ENCODE measurements around the gene GNLY. TPM values are rescaled to one million over a fixed set of nuclear protein-coding genes. Genes with fewer than 3 reads are reported as not detected.
A peak's percentile ranks its signal among the peaks of the same experiment; 100 is the strongest.

The GNLY gene
- total RNA-seq, 2 donors from 2014 or later: 0.52 to 2.8 TPM

DNA sequence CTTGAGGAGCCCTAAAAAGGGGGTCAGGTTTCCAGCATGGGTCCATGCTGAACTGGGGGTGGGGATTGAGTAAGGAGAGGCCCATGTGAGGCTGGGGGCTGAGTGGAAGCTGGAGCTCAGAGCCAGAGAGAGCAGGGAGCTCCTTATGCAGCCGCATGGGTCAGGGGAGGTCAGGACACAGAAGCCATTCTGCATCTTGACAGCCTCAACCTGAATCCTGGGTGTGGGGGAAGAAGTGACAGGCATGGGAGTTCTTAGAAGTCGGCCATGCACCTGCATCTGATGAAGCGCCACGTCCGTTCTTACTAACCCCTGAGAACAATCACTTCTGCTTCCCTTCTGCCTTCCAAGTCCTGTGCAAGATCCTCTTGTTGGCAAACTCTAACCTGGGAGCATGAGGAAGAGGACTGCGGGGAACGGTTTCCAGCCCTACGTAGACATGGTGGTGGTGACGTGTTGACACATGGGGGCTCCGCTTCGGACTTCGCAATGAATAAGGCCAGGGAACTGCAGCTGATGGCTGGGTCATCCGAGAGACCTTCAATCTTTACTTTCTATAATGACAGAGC is 22.3 kb downstream of the GNLY start:
- no peak for ATAC-seq
- intact Hi-C loops (cut with DNase I): no loop called here

DNA sequence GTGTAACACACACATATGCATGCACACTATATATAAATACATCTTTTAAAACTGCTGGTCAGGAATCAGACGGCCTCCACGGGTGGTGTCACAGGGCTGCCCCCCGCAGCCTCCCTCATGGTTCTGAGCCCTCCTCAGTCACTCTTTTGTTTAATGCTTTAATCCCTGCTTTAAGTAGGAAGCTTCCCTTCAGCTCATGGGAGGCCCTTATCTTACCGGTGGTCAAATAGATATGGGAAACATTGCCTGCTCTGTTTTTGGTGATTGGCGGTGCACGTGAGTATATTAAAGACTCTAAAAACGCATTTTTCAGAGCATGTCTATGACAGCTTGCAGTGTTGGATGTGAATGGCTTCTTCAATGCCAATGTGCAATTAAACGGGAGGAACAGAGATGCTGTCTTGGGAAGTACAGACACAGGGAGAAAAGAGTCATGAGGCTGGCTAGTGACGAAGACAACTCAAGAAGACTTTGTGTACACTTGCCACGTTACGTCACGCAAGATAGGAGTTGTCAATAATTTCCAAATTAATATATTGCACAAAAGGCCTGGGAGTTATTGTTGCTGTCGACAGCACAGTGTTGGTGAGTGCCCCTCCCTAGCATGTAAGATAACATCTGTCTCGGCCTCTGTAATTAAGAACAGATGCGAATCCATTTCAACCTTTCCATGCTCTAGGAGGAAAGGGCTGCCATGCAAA is 23.3 kb downstream of the GNLY start:
- DNase-seq (no peak), ATAC-seq (no peak)
- intact Hi-C loops (cut with DNase I): no loop called here

More for the DNA sequence above, 22.3 kb downstream of the GNLY start:
- DNase-seq: no peak

DNA sequence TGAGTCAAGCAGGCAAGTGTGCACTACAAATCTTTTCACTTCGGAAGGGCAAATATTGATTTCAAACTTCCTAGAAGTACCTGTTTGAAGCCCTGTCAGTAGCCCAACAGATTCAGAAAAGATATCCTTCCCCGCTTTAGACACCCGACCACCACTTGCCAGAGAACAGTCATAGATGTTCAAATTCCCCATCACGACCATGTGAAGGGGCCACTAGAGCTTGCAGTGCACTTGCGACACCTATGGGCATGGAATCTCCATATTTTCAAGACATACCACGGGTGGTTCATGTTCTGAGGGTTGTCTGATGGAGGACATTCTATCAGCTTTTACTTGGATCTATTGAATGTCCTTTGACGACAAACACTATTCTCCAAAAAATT is 23.8 kb downstream of the GNLY start:
- ATAC-seq (no peak), DNase-seq (no peak)
- intact Hi-C loops (cut with DNase I): no loop called here

DNA sequence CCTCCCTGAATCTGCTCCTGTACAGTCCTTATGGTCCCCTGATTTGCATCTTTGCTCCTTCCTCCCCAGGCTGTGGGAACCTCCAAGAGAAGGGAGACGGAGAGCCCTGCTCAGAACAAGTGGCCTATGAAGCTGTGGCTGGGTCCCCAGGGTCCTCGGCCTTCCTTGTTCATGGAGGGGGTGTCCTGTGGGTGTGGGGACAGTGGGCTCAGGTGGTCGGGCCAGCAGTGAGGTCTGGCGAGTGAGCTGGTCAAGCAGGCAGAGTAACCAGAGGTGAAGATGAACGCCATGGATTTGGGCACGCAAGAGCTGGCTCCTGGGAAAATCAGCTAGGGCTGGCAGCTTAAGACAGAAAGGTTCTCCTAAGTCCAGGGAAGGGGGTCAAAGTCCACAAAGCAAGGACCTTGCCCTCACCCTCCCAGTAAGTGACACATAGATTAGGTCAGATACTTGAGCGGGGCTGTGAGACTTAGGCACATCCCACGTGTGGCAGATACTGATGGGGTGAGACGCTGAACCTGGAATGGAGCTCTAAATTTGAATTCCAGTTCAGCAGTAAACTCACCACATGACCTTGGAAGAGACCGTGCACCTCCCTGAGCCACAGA is 24.8 kb downstream of the GNLY start:
- intact Hi-C loops (cut with DNase I): no loop called here
- ATAC-seq (peak in 1 of 2 donors; percentile 32), DNase-seq (no peak)

DNA sequence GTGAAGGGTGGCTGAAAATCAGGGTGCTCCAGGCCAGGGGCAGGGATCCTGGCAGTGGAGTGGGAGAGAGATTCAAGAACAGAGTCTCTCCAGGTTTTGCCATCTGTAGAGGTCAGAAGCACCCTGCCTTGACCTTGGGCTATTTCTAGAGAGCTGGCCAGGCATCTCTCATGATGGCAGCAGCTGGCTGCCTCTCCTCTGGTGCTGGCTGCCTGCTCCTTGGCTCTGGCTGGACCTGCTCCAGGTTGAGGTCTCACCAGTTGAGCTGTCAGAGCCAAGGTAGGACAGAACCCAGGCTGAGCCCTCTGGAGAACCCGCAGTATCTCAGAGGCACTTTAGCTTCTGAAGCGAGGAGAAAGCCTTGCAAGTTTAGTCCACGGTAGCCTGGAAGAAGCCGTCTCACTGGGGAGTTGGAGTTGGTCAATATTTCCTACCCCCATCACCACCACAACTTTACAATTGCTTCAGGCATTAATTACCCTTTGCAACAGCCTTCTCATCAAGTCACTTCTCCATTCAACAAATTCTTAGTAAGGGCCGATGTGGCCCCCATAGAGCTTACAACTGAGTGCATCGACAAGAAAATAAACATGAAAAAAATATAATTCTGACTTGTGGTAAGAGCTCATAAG is 25.6 kb downstream of the GNLY start:
- intact Hi-C loops (cut with DNase I): no loop called here
- no peak for DNase-seq
- peak; percentile 77 to 78 for ATAC-seq

DNA sequence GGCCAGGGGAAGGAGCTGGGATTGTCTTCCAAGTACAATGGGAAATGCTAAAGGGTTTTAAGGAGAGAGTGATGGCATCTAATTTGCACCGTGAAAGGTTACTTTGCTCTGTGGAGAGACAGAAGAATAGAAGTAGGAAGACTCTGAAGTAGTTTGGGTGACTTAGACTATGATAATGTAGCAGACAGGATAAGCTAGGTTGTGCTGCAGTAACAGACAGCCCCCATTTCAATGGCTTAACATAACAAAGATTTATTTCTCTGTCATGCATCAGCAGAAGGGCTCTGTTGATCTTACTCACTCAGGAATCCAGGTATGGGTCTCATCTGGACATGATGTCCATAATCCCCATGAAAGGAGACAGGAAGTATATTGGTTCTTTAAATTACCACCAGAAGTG is 26.4 kb downstream of the GNLY start:
- no peak for DNase-seq
- no peak for ATAC-seq
- intact Hi-C loops (cut with DNase I): no loop called here

DNA sequence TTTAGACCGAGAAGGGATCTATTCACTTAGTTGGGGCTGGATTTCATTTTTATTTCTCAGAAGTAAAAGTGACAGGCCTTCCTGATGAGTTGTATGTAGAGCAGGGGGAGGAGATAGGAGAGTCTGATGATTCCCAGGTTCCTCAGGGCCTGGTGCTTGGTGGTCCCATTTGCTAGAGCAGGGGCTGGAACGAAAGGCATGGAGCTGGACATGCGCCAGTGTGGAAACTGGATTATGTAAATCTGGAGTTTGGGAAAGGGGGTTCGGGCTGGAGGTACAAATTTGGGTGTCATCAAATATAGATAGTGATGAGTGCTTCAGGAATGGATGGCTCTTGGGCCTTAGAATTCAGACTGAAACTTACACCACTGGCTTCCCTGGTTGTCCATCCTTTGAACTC is 27.5 kb downstream of the GNLY start:
- ATAC-seq: no peak
- intact Hi-C loops (cut with DNase I): no loop called here
- DNase-seq: no peak

DNA sequence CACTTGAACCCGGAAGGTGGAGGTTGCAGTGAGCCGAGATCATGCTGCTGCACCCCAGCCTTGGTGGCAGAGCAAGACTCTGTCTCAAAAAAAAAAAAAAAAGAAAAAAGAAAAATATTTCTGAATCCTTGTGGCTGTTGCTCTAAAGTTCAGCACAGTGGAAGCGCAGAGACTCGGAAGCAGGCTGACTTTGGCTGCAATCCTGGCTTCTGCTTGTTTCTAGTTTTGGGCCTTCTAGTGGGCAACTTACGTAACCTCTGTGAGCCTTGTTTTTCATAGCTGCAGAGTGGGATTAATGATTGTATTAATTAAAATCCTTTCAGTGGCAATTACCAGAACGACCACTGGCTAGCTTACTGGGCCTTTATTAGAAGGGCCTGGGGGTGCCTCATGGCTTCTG is 28.4 kb downstream of the GNLY start:
- no peak for DNase-seq
- intact Hi-C loops (cut with DNase I): no loop called here
- no peak for ATAC-seq

DNA sequence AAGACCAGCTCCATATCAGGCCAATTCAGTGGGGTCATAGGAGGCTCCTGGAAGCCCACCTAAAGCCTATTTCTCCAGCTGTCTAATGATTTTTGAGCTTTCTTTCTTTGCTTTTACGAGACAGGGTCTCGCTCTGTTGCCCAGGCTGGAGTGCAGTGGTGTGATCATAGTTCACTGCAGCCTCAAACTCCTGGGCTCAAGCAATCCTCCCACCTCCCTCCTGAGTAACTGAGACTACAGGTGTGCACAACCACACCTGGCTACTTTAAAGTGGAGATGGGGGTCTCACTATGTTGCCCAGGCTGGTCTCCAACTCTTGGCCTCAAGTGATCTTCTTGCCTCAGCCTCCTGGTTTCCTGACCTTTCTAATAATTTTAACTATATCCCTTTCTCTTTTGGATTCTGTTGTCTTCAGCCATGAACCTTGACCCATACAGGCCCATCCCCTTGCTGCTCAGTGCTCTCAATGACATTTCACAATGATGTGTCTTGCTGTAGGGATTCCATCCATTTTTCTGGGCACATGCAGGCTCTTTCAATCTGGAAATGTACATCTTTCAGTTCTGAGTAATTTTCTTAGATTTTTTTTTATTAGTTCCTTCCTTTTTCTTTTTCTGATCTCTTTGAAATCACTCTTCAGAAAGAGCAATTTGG is 29.7 kb downstream of the GNLY start:
- ATAC-seq: no peak
- no peak for DNase-seq
- intact Hi-C loops (cut with DNase I): no loop called here

DNA sequence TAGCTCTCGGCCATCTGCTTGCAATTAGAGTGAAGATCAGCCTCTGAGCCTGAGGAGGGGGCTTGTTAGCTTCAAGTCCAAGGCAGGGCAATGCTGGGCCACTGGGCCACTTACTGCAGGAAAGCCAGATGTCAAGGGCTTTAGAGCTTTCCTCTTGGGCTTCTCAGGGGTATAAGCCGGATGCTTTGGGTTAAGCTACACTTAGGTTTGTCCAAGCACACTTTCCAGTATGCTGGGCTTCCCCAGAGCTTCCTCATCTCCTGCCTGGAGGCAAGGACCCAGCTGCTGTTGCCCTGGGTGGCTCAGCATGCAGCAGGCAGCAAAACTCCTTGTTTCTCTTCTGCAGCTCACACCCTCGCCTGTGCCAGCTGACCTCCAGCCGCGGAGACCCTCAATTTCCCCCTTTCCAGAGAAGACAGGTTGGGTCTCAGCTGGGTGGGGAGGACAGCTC is 30.6 kb downstream of the GNLY start:
- no peak for DNase-seq
- ATAC-seq: no peak
- intact Hi-C loops (cut with DNase I): loop anchor here in 1 of 2 donors (5.0 kb wide), 1 partner anchor 88 kb away; no protein-coding TSS in a partner anchor

DNA sequence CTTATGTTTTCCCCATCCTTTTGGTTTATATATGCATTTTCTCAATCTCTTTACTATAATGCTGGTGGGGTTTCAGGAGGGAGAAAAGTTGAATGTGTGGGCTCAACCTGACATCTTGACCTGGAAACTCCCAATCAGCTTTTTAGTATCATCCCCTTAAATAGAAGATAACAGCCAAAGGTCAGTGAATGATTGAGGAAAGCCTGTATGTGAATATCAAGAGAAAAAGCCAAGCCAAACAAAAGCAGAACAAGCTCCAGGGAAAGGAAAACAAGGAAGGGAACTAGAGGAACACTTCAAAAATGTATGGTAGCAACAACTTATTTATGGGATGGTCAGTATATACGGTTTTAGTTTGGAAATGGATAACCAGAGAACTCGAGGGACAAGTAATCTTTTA is 31.3 kb downstream of the GNLY start:
- no peak for DNase-seq

DNA sequence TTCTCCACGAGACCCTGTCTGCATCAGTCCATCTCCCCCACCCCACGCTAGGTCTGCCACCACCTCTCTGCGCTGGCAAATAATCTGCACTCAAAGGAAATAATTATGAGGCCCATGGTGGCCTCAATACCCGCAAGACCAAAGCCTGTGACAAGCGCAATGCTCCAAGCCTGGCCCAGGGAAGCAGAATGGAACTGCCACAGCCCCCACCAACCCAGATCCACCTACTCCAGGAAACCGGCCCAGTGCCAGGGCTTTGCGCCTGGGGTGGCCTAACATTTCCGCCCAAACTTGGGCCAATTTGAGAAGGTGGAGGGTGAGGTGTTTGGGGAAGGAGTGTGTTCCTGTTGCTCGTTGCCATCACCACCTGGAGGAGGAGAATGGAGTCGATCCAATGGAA is 33.6 kb downstream of the GNLY start:
- intact Hi-C loops (cut with DNase I): loop anchor here (1.0 to 5.0 kb wide), 3 partner anchors 71 to 85 kb away; no protein-coding TSS in a partner anchor
- ATAC-seq (no peak), DNase-seq (no peak)

More for the DNA sequence above, 31.3 kb downstream of the GNLY start:
- ATAC-seq: no peak
- intact Hi-C loops (cut with DNase I): loop anchor here in 1 of 2 donors (5.0 kb wide), 1 partner anchor 87 kb away; no protein-coding TSS in a partner anchor

DNA sequence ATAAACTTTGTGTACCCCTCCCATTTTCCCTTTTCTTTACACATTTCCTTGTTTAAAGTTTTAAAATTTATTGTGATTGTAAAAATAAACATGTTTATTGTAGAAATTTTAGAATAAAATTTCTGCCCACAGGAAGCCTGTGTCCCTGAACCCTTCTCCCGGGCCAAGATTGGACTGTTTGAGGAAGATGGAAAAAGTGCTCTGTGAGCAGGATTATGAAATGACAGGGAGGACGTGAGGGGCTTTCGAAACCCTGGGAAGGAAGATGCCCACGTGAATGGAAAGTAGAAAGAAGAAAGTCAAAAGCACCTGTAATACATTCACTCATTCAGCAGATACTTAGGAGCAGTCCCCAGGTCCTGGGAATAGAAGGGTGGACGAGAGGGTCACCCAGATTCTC is 34.2 kb downstream of the GNLY start:
- ATAC-seq (peak in 1 of 2 donors; percentile 7), DNase-seq (no peak)
- intact Hi-C loops (cut with DNase I): loop anchor here (1.0 to 5.0 kb wide), 3 partner anchors 70 to 84 kb away; no protein-coding TSS in a partner anchor

DNA sequence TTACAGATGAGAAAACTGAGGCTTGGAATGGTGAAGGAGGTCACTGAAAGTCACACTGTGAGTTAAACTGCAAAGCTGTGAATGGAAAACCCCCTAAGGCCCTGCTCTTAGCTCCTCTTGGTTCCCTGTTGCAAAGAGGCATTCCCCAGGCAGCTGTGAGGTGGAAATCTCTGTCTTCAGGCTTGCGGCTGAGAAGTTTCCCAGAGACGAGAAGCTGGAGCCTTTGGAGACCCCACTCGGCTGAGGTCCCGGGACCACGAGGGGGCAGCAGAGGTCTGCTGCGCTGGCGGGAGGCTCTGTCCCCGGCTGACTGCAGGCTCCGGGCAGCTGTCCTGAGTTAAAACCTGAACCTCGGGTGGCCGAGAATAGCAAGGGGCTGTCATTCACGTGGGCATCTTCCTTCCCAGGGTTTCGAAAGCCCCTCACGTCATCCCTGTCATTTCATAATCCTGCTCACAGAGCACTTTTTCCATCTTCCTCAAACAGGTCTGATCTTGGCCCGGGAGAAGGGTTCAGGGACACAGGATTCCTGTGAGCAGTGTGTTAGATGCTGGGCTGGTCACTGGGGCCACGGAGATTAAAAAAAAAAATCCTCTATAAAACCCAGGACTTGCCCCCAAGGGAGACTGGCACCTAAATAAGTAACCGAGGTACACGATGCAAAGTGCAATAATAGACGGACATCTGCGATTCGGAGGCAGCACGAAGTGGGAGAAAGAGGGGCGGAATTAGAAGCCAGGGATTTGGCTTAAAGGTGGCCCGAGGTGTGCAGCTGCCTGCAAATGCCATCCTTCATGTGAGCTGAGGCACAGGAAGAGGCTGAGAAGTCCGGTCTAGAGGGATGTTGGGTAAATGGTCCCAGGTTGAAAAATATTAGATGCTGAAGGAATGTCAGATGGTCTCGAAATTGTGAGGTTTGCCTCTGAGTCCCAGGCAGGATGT is 35.0 kb downstream of the GNLY start:
- ATAC-seq (peak; percentile 95 to 97), DNase-seq (peak; percentile 92)
- intact Hi-C loops (cut with DNase I): loop anchor here (1.0 to 5.0 kb wide), 4 partner anchors 70 to 85 kb away; no protein-coding TSS in a partner anchor

DNA sequence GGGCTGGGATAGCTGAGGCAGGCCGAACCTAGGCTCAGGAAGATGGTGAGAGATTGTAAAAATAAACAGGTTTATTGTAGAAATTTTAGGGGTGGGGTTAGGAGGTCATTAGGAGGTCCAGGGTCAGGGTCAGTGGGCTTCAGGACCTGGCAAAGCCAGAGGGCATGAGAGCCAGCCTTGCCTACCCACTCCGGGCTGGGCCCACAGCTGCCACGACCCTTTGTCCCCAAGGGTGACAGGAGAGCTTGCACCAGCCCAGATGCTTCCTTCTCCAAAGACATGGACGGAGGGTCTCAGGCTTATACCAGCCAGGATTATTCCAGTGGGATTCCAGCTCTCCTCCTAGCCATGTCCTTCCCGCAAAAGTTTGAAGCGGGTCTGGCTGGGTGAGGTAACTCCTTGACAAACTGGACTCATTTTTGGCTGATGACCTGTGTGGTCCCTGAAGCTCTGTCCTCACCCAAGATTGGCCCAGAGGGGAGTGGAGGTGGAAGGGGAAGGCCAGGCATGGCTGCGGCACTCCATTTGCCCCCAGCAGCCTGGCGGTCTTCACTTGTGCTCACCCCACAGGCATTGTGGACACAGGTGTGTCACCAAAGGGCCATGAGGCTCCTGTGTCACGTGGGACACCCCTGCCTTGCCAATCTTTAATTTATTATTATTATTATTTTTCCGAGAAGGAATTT is 35.8 kb downstream of the GNLY start:
- DNase-seq (no peak), ATAC-seq (no peak)
- intact Hi-C loops (cut with DNase I): loop anchor here (1.0 to 5.0 kb wide), 3 partner anchors 69 to 84 kb away; no protein-coding TSS in a partner anchor

DNA sequence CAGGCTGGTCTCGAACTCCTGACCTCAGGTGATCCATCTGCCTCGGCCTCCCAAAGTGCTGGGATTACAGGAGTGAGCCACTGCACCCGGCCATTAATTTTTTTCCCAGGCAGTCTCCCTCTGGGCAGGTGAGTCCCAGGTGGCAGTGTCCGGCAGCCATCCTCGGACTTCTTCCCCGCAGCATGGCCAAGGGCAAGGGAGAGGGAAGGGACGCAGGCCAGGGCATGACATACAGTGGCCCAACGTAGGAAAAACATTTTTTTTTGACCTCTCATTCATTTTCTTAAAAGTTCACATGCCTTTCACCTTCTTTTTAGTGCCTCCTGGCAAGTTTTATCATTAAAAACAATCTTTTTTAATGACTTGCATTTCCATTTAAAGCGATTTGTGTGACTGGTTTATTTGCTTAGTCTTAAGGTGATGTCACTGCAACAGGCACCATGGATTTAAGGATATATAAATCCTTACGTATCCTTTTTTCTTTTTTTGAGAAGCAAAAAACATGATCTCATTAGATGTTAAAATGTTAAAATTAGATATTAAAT is 36.6 kb downstream of the GNLY start:
- no peak for DNase-seq
- ATAC-seq: no peak
- intact Hi-C loops (cut with DNase I): no loop called here

DNA sequence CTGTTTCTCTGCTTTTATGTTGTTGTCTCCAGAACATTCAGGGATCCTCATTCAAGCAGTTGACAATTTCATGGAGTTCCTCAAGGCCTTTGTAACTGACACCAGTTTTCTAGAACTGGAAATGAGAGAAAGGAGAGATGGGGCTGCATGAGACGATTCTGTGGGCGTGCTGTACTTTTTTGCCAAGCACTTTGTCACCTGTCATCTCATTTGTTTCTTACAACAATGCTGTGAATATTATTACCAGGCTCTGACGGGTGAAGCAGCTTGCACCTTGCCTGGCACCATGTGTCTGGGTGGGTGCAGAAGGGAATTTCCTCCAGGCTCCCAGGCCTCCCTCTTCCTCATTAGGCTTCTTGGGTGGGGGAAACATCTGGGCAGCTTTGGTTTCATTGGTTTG is 37.4 kb downstream of the GNLY start:
- ATAC-seq (no peak), DNase-seq (no peak)
- intact Hi-C loops (cut with DNase I): no loop called here
